ENCODE data around the gene CIDEC.
A peak's percentile ranks its signal among the peaks of the same experiment; 100 is the strongest.
"Not testable (repeated sequence)": the region's sequence is repeated elsewhere in the genome, so short reads cannot be mapped to it uniquely, and the experiment has no call there.

Gene CIDEC

GRCh38 chr3:9903238-9903624 is 23.2 kb upstream of the CIDEC start:
- in situ Hi-C loops (cut with HindIII; ENCODE audit: low pct_ligation_motif_present, low pct_unique_long_range_greater_than_20kb, low sequenced_read_pairs), result no loop called here
- no peak for DNase-seq

- in situ Hi-C loops (cut with HindIII; ENCODE audit: low pct_ligation_motif_present, low pct_unique_long_range_greater_than_20kb, low sequenced_read_pairs), result no loop called here
- DNase-seq, result peak; percentile 30
Measured at GRCh38 chr3:9902372-9903237, 22.6 kb upstream of the CIDEC start, which contains the start of gene IL17RE. Gene IL17RE, plus strand, starts transcription at chr3:9902848. Its CDS starts 85 bp downstream, at chr3:9902933.

GRCh38 chr3:9901967-9902366 is 21.9 kb upstream of the CIDEC start:
- DNase-seq, result no peak
- in situ Hi-C loops (cut with HindIII; ENCODE audit: low pct_ligation_motif_present, low pct_unique_long_range_greater_than_20kb, low sequenced_read_pairs), result no loop called here

GRCh38 chr3:9900965-9901415 is 20.9 kb upstream of the CIDEC start:
- in situ Hi-C loops (cut with HindIII; ENCODE audit: low pct_ligation_motif_present, low pct_unique_long_range_greater_than_20kb, low sequenced_read_pairs); DNase-seq: not testable (repeated sequence)

GRCh38 chr3:9899289-9899791 is 19.3 kb upstream of the CIDEC start:
- in situ Hi-C loops (cut with HindIII; ENCODE audit: low pct_ligation_motif_present, low pct_unique_long_range_greater_than_20kb, low sequenced_read_pairs), result no loop called here
- DNase-seq, result no peak

GRCh38 chr3:9898467-9899241 is 18.6 kb upstream of the CIDEC start:
- in situ Hi-C loops (cut with HindIII; ENCODE audit: low pct_ligation_motif_present, low pct_unique_long_range_greater_than_20kb, low sequenced_read_pairs), result no loop called here
- no peak for DNase-seq

GRCh38 chr3:9897408-9898372 is 17.6 kb upstream of the CIDEC start:
- in situ Hi-C loops (cut with HindIII; ENCODE audit: low pct_ligation_motif_present, low pct_unique_long_range_greater_than_20kb, low sequenced_read_pairs), result no loop called here
- peak; percentile 92 for DNase-seq

- in situ Hi-C loops (cut with HindIII; ENCODE audit: low pct_ligation_motif_present, low pct_unique_long_range_greater_than_20kb, low sequenced_read_pairs); DNase-seq: not testable (repeated sequence)
Measured at GRCh38 chr3:9896755-9897407, 16.8 kb upstream of the CIDEC start.

GRCh38 chr3:9895715-9896114 is 15.7 kb upstream of the CIDEC start:
- DNase-seq; in situ Hi-C loops (cut with HindIII; ENCODE audit: low pct_ligation_motif_present, low pct_unique_long_range_greater_than_20kb, low sequenced_read_pairs): not testable (repeated sequence)

GRCh38 chr3:9893739-9894138 is 13.7 kb upstream of the CIDEC start:
- in situ Hi-C loops (cut with HindIII; ENCODE audit: low pct_ligation_motif_present, low pct_unique_long_range_greater_than_20kb, low sequenced_read_pairs), result no loop called here
- DNase-seq, result no peak

GRCh38 chr3:9891072-9891622 is 11.1 kb upstream of the CIDEC start:
- DNase-seq, result no peak
- in situ Hi-C loops (cut with HindIII; ENCODE audit: low pct_ligation_motif_present, low pct_unique_long_range_greater_than_20kb, low sequenced_read_pairs), result no loop called here

GRCh38 chr3:9890249-9891071 is 10.4 kb upstream of the CIDEC start, which contains the start of gene JAGN1:
Gene JAGN1, plus strand, starts transcription at chr3:9890610. Its CDS starts 113 bp downstream, at chr3:9890723.
- DNase-seq, result peak; percentile 82
- in situ Hi-C loops (cut with HindIII; ENCODE audit: low pct_ligation_motif_present, low pct_unique_long_range_greater_than_20kb, low sequenced_read_pairs), result no loop called here

- no peak for DNase-seq
- in situ Hi-C loops (cut with HindIII; ENCODE audit: low pct_ligation_motif_present, low pct_unique_long_range_greater_than_20kb, low sequenced_read_pairs), result no loop called here
Measured at GRCh38 chr3:9889405-9889804, 9.4 kb upstream of the CIDEC start.

GRCh38 chr3:9888540-9888939 is 8.5 kb upstream of the CIDEC start:
- no peak for DNase-seq
- in situ Hi-C loops (cut with HindIII; ENCODE audit: low pct_ligation_motif_present, low pct_unique_long_range_greater_than_20kb, low sequenced_read_pairs), result no loop called here

- in situ Hi-C loops (cut with HindIII; ENCODE audit: low pct_ligation_motif_present, low pct_unique_long_range_greater_than_20kb, low sequenced_read_pairs), result no loop called here
- no peak for DNase-seq
Measured at GRCh38 chr3:9887480-9887879, 7.4 kb upstream of the CIDEC start.

GRCh38 chr3:9886328-9886727 is 6.3 kb upstream of the CIDEC start:
- in situ Hi-C loops (cut with HindIII; ENCODE audit: low pct_ligation_motif_present, low pct_unique_long_range_greater_than_20kb, low sequenced_read_pairs), result no loop called here
- DNase-seq, result no peak

Measured in ACHN (cell line).